Measurements from ENCODE around the gene BACE1-AS. TPM values are rescaled to one million over a fixed set of nuclear protein-coding genes. Genes with fewer than 3 reads are reported as not detected.
"Not testable (repeated sequence)": the region's sequence is repeated elsewhere in the genome, so short reads cannot be mapped to it uniquely, and the experiment has no call there.

The BACE1-AS gene
- total RNA-seq, 1 donor from 2014 or later, result 18.1 TPM

- Mint-ChIP-seq H3K36me3 (ENCODE audit: unreplicated experiment) (peaks cover 5% of the 10 kb centered on the region), H3K4me1 (ENCODE audit: low read depth, unreplicated experiment) (no peaks in the 10 kb centered on the region), H3K27me3 (ENCODE audit: unreplicated experiment) (peaks cover 2% of the 10 kb centered on the region), H3K9me3 (ENCODE audit: unreplicated experiment) (peaks cover 2% of the 10 kb centered on the region), H3K27ac (ENCODE audit: unreplicated experiment) (no peak overlapping the region), H3K4me3 (ENCODE audit: unreplicated experiment) (no peak overlapping the region)
- DNase-seq, result no peak
- no peak for TF ChIP-seq CTCF (IDR thresholded peaks at IDR 0.05; ENCODE audit: partially characterized antibody, unreplicated experiment)
Measured at GRCh38 chr11:117255966-117256365, 35.2 kb upstream of the BACE1-AS start.

DNA sequence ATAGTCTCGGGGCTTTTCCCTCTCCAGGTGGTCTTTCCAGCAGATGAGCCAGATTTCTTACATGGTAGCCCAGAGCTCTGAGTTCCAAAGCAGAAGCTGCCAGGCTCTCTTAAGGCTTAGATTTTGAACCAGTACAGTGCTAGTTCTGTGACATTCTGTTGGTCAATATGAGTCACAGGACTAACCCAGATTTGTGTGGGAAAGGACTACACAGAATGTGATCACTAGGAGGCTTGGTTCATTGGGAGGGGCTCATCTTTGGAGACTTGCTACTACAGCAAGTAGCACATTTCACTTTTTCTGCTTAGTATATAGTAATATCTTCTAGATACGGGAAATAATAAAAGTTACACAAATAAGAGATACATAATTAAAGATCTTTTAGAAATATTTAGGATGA lies 34.6 kb upstream of the BACE1-AS start:
- Mint-ChIP-seq H3K9me3 (ENCODE audit: unreplicated experiment) (peaks cover 2% of the 10 kb centered on the region), H3K27ac (ENCODE audit: unreplicated experiment) (no peak overlapping the region), H3K4me1 (ENCODE audit: low read depth, unreplicated experiment) (no peaks in the 10 kb centered on the region), H3K36me3 (ENCODE audit: unreplicated experiment) (peaks cover 5% of the 10 kb centered on the region), H3K4me3 (ENCODE audit: unreplicated experiment) (no peak overlapping the region), H3K27me3 (ENCODE audit: unreplicated experiment) (peaks cover 2% of the 10 kb centered on the region)
- TF ChIP-seq CTCF (IDR thresholded peaks at IDR 0.05; ENCODE audit: partially characterized antibody, unreplicated experiment), result no peak
- DNase-seq, result no peak

GRCh38 chr11:117258576-117258975 lies 32.6 kb upstream of the BACE1-AS start:
- Mint-ChIP-seq H3K4me3 (ENCODE audit: unreplicated experiment) (no peak overlapping the region), H3K27me3 (ENCODE audit: unreplicated experiment) (peaks cover 2% of the 10 kb centered on the region), H3K9me3 (ENCODE audit: unreplicated experiment) (no peaks in the 10 kb centered on the region), H3K27ac (ENCODE audit: unreplicated experiment) (no peak overlapping the region), H3K36me3 (ENCODE audit: unreplicated experiment) (no peaks in the 10 kb centered on the region), H3K4me1 (ENCODE audit: low read depth, unreplicated experiment) (no peaks in the 10 kb centered on the region)
- TF ChIP-seq CTCF (IDR thresholded peaks at IDR 0.05; ENCODE audit: partially characterized antibody, unreplicated experiment), result no peak
- no peak for DNase-seq

- H3K27ac Mint-ChIP-seq (ENCODE audit: unreplicated experiment), result no peak overlapping the region
- no peaks in the 10 kb centered on the region for H3K9me3 Mint-ChIP-seq (ENCODE audit: unreplicated experiment)
- no peaks in the 10 kb centered on the region for H3K4me1 Mint-ChIP-seq (ENCODE audit: low read depth, unreplicated experiment)
- H3K36me3 Mint-ChIP-seq (ENCODE audit: unreplicated experiment), result no peaks in the 10 kb centered on the region
- no peak overlapping the region for H3K4me3 Mint-ChIP-seq (ENCODE audit: unreplicated experiment)
- peaks cover 2% of the 10 kb centered on the region for H3K27me3 Mint-ChIP-seq (ENCODE audit: unreplicated experiment)
- no peak for DNase-seq
- no peak for TF ChIP-seq CTCF (IDR thresholded peaks at IDR 0.05; ENCODE audit: partially characterized antibody, unreplicated experiment)
Measured at GRCh38 chr11:117259417-117259816, 31.7 kb upstream of the BACE1-AS start.

DNA sequence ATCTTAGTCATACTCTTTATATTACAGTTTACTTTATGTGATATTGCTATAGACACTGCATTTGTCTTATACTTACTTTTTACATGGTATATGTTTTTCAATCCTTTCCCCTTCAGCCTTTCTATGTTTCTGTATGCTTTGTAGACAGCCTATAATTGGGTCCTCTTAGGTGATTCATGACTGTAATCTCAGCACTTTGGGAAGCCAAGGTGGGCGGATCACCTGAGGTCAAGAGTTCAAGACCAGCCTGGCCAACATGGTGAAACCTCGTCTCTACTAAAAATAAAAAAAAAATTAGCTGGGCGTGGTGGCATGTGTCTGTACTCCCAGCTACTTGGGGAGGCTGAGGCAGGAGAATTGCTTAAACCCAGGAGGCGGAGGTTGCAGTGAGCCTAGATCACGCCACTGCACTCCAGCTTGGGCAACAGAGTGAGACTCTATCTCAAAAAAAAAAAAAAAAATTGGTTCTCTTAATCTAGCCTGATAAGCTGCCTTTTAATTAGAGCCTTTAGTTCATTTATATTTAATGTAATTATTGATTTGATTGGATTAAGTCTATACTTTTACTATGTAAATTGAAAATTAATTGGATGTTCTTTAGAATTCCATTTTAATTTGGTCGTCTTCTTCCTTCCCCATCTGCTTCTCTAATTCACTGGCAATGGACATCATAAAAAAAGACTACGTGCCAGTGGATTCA lies 26.4 kb upstream of the BACE1-AS start:
- not testable (repeated sequence) for H3K27me3 Mint-ChIP-seq (ENCODE audit: unreplicated experiment); H3K36me3 Mint-ChIP-seq (ENCODE audit: unreplicated experiment); H3K9me3 Mint-ChIP-seq (ENCODE audit: unreplicated experiment); H3K4me1 Mint-ChIP-seq (ENCODE audit: low read depth, unreplicated experiment); H3K4me3 Mint-ChIP-seq (ENCODE audit: unreplicated experiment); H3K27ac Mint-ChIP-seq (ENCODE audit: unreplicated experiment); DNase-seq
